HEK293T (cell line): ENCODE results near the gene INTS14.

Experiments used
- ARNT ChIP-seq: fragments of 450-650 bp; IDR thresholded peaks from 2 replicates; pipeline ENCODE4 v1.6.1; 2017; ENCODE audit warnings: mild to moderate bottlenecking
- BHLHE40 ChIP-seq: fragments of 450-650 bp; IDR thresholded peaks from 2 replicates; pipeline ENCODE4 v1.6.1; 2016; ENCODE audit warnings: mild to moderate bottlenecking, moderate library complexity, borderline replicate concordance
- ELF4 ChIP-seq: fragments of 450-650 bp; IDR thresholded peaks from 2 replicates; pipeline ENCODE4 v1.6.1; 2017; ENCODE audit warnings: antibody characterized with exemption
- FOXM1 ChIP-seq: fragments of 450-650 bp; IDR thresholded peaks from 2 replicates; pipeline ENCODE4 v1.6.1; 2017; ENCODE audit warnings: mild to moderate bottlenecking, borderline replicate concordance
- TF ChIP-seq, protein P1 (sequence below): fragments of 450-650 bp; IDR thresholded peaks from 2 replicates; pipeline ENCODE4 v1.6.1; 2016

- no peak for TF ChIP-seq ARNT
- TF ChIP-seq, protein P1, sequence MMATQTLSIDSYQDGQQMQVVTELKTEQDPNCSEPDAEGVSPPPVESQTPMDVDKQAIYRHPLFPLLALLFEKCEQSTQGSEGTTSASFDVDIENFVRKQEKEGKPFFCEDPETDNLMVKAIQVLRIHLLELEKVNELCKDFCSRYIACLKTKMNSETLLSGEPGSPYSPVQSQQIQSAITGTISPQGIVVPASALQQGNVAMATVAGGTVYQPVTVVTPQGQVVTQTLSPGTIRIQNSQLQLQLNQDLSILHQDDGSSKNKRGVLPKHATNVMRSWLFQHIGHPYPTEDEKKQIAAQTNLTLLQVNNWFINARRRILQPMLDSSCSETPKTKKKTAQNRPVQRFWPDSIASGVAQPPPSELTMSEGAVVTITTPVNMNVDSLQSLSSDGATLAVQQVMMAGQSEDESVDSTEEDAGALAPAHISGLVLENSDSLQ = no peak
- no peak for TF ChIP-seq FOXM1
- TF ChIP-seq ELF4 = no peak
- no peak for TF ChIP-seq BHLHE40
These were observed 59.7 kb downstream of the INTS14 start for GRCh38 chr15:65551183-65551582.
